HepG2 (cell line): ENCODE results near the gene TIMM13. TPM values are rescaled to one million over a fixed set of nuclear protein-coding genes. Genes with fewer than 3 reads are reported as not detected.

ENCODE experiments used
- FOXM1 ChIP-seq: sonication (generic); formaldehyde crosslinking; IDR thresholded peaks from 2 replicates; pipeline ENCODE4 v1.5.0; 2020; ENCODE audit warnings: missing genetic modification reagents
- HMG20B ChIP-seq: conservative IDR thresholded peaks from 2 replicates; pipeline ENCODE4 v1.6.1; 2016; ENCODE audit warnings: missing genetic modification reagents, missing compliant biosample characterization
- JUN ChIP-seq: sonication (generic); formaldehyde crosslinking; IDR thresholded peaks from 2 replicates; pipeline ENCODE4 v1.4.0; 2020; ENCODE audit warnings: mild to moderate bottlenecking, missing genetic modification reagents
- LBX2 ChIP-seq: sonication (generic); formaldehyde crosslinking; IDR thresholded peaks from 2 replicates; pipeline ENCODE4 v1.5.0; 2020; ENCODE audit warnings: missing genetic modification reagents, mild to moderate bottlenecking, borderline replicate concordance
- MAFF ChIP-seq: IDR thresholded peaks from 2 replicates; pipeline ENCODE4 v1.6.1; 2011; ENCODE audit warnings: low read depth, low read length, improper control_type of control experiment
- MTF1 ChIP-seq: sonication (generic); formaldehyde crosslinking; IDR thresholded peaks from 2 replicates; pipeline ENCODE4 v1.5.0; 2020; ENCODE audit warnings: missing genetic modification reagents
- NFKB2 ChIP-seq: sonication (generic); formaldehyde crosslinking; IDR thresholded peaks from 2 replicates; pipeline ENCODE4 v1.4.0; 2020; ENCODE audit warnings: missing genetic modification reagents, borderline replicate concordance
- PHF8 ChIP-seq: sonication (generic); formaldehyde crosslinking; IDR thresholded peaks from 2 replicates; pipeline ENCODE4 v1.5.0; 2020; ENCODE audit warnings: missing genetic modification reagents
- SATB2 ChIP-seq: sonication (generic); formaldehyde crosslinking; IDR thresholded peaks from 2 replicates; pipeline ENCODE4 v1.5.0; 2020; ENCODE audit warnings: missing genetic modification reagents
- SRSF1 ChIP-seq: fragments of 200-400 bp; formaldehyde crosslinking; optimal IDR thresholded peaks from 2 replicates; pipeline ENCODE3; 2017; ENCODE audit warnings: mild to moderate bottlenecking, low read depth, low read length, moderate library complexity
- TBL1XR1 ChIP-seq: fragments of 150-350 bp; IDR thresholded peaks from 2 replicates; pipeline ENCODE4 v1.6.1; 2014; ENCODE audit warnings: borderline replicate concordance, low read length; ENCODE audit not compliant: partially characterized antibody
- TBX3 ChIP-seq: fragments of 450-650 bp; IDR thresholded peaks from 2 replicates; pipeline ENCODE4 v1.6.1; 2017; ENCODE audit warnings: antibody characterized with exemption, mild to moderate bottlenecking, inconsistent platforms, borderline replicate concordance
- TIGD3 ChIP-seq: sonication (generic); formaldehyde crosslinking; IDR thresholded peaks from 2 replicates; pipeline ENCODE4 v1.5.1; 2020; ENCODE audit warnings: mild to moderate bottlenecking, missing genetic modification reagents, borderline replicate concordance
- ZC3H4 ChIP-seq: sonication (generic); formaldehyde crosslinking; IDR thresholded peaks from 2 replicates; pipeline ENCODE4 v1.4.0; 2020; ENCODE audit warnings: missing genetic modification reagents, borderline replicate concordance
- ZGPAT ChIP-seq: IDR thresholded peaks from 2 replicates; pipeline ENCODE4 v1.6.1; 2016; ENCODE audit warnings: mild to moderate bottlenecking
- ZNF143 ChIP-seq: sonication (generic); formaldehyde crosslinking; IDR thresholded peaks from 2 replicates; pipeline ENCODE4 v1.4.0; 2020; ENCODE audit warnings: missing genetic modification reagents
- ZNF274 ChIP-seq: sonication (generic); formaldehyde crosslinking; IDR thresholded peaks from 2 replicates; pipeline ENCODE4 v1.5.1; 2020; ENCODE audit warnings: mild to moderate bottlenecking, missing genetic modification reagents
- ZNF530 ChIP-seq: sonication (generic); formaldehyde crosslinking; IDR thresholded peaks from 2 replicates; pipeline ENCODE4 v1.5.0; 2020; ENCODE audit warnings: low read depth, mild to moderate bottlenecking, missing genetic modification reagents
- ZNF883 ChIP-seq: sonication (generic); formaldehyde crosslinking; IDR thresholded peaks from 2 replicates; pipeline ENCODE4 v1.5.1; 2020; ENCODE audit warnings: mild to moderate bottlenecking, missing genetic modification reagents; ENCODE audit errors: not compliant biosample characterization
- polyA plus RNA-seq, 8 experiments: library from polyadenylated mRNA; depleted of rRNA in 3 of 8; stranded (reverse) in 7 of 8; unstranded in 1 of 8; fragments of >200 nt; fragmentation: Illumina TruSeq in 4 of 8; extraction: Trizol in 4 of 8; gene quantifications; 2 replicates each; pipeline versions ENCODE4 v1.2.1 to v1.2.3, GENCODE V29; 2011 to 2016; ENCODE audit warnings: low read depth in 4 of 8, missing spikeins in 1 of 8, mixed read lengths in 1 of 8; ENCODE audit not compliant: insufficient read depth in 1 of 8
- total RNA-seq, 5 experiments: library from RNA; depleted of rRNA; stranded (reverse); fragments of >200 nt; fragmentation: Illumina TruSeq; extraction: Trizol; gene quantifications; 2 replicates each; pipeline ENCODE4 v1.2.3, GENCODE V29; 2016; ENCODE audit warnings: low read depth in 1 of 5
- TF ChIP-seq, protein P1 (sequence below): sonication (generic); formaldehyde crosslinking; IDR thresholded peaks from 2 replicates; pipeline ENCODE4 v1.8.0; 2022; ENCODE audit warnings: mild to moderate bottlenecking, missing genetic modification reagents
- TF ChIP-seq, protein P2 (sequence below): sonication (generic); formaldehyde crosslinking; conservative IDR thresholded peaks from 2 replicates; pipeline ENCODE4 v1.4.0; 2020; ENCODE audit warnings: missing genetic modification reagents

TIMM13 gene
- total and polyA plus RNA-seq, 2 of the 13 experiments (the other 11 are each of a cell fraction or from before 2014, with no cell fraction given), result 48.4 to 108 TPM

- peak; percentile 3; the same call in 1 of the 2 replicates for TF ChIP-seq MAFF
- TF ChIP-seq ZNF883 (CRISPR knock-in tag), result peak; percentile 67
- TF ChIP-seq NFKB2 (CRISPR knock-in tag), result peak; percentile 31; the same call in 1 of the 2 replicates
- TF ChIP-seq MTF1 (CRISPR knock-in tag), result no peak
- TF ChIP-seq HMG20B, result no peak; the same call in 1 of the 2 replicates
- TF ChIP-seq PHF8 (CRISPR knock-in tag), result no peak; the same call in 1 of the 2 replicates
- TF ChIP-seq TBL1XR1, result no peak
- peak; percentile 81 for TF ChIP-seq ZGPAT (CRISPR knock-in tag)
- no peak for TF ChIP-seq FOXM1 (CRISPR knock-in tag)
- TF ChIP-seq LBX2, result no peak
- TF ChIP-seq SRSF1, result peak; percentile 67
- no peak for TF ChIP-seq ZNF530 (CRISPR knock-in tag)
- TF ChIP-seq TIGD3 (CRISPR knock-in tag), result no peak
- TF ChIP-seq ZNF143 (CRISPR knock-in tag), result no peak
- TF ChIP-seq, protein P1, sequence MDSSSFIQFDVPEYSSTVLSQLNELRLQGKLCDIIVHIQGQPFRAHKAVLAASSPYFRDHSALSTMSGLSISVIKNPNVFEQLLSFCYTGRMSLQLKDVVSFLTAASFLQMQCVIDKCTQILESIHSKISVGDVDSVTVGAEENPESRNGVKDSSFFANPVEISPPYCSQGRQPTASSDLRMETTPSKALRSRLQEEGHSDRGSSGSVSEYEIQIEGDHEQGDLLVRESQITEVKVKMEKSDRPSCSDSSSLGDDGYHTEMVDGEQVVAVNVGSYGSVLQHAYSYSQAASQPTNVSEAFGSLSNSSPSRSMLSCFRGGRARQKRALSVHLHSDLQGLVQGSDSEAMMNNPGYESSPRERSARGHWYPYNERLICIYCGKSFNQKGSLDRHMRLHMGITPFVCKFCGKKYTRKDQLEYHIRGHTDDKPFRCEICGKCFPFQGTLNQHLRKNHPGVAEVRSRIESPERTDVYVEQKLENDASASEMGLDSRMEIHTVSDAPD (CRISPR knock-in tag), result no peak
- no peak for TF ChIP-seq ZC3H4 (CRISPR knock-in tag)
- TF ChIP-seq, protein P2, sequence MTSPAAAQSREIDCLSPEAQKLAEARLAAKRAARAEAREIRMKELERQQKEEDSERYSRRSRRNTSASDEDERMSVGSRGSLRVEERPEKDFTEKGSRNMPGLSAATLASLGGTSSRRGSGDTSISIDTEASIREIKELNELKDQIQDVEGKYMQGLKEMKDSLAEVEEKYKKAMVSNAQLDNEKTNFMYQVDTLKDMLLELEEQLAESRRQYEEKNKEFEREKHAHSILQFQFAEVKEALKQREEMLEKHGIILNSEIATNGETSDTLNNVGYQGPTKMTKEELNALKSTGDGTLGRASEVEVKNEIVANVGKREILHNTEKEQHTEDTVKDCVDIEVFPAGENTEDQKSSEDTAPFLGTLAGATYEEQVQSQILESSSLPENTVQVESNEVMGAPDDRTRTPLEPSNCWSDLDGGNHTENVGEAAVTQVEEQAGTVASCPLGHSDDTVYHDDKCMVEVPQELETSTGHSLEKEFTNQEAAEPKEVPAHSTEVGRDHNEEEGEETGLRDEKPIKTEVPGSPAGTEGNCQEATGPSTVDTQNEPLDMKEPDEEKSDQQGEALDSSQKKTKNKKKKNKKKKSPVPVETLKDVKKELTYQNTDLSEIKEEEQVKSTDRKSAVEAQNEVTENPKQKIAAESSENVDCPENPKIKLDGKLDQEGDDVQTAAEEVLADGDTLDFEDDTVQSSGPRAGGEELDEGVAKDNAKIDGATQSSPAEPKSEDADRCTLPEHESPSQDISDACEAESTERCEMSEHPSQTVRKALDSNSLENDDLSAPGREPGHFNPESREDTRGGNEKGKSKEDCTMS, result no peak
- no peak for TF ChIP-seq SATB2 (CRISPR knock-in tag)
- 0 out of 2 replicates have a peak, but pooled peaks have one; percentile 28 for TF ChIP-seq JUN (CRISPR knock-in tag)
- no peak for TF ChIP-seq ZNF274 (CRISPR knock-in tag)
- no peak for TF ChIP-seq TBX3
These were observed 47.0 kb upstream of the TIMM13 start (continued) for GRCh38 chr19:2474232-2475017.
